Testis (tissue), 3 donors: ENCODE measurements around the gene DDHD1. TPM values are rescaled to one million over a fixed set of nuclear protein-coding genes. Genes with fewer than 3 reads are reported as not detected.

Experiments used
- polyA plus RNA-seq: library from polyadenylated mRNA; stranded (reverse); fragments of 350-450 nt; fragmentation: Illumina TruSeq; extraction: RNeasy Lipid Tissue Mini Kit (QIAGEN cat#74804); gene quantifications from one replicate; pipeline ENCODE4 v1.2.3, GENCODE V29; 2014; ENCODE audit warnings: low read depth, low replicate concordance; ENCODE audit not compliant: insufficient read depth
- small RNA-seq, 2 donors: library from RNA; depleted of rRNA; stranded (forward); fragments of <200 nt; gene quantifications; one replicate each; pipeline ENCODE3, GENCODE V24; 2016
- total RNA-seq, 2 donors: library from RNA; depleted of rRNA; stranded (reverse); fragments of >200 nt; gene quantifications; one replicate each; pipeline ENCODE4 v1.2.3, GENCODE V29; 2016

DDHD1 gene
- total and polyA plus RNA-seq, 3 donors from 2014 or later: 41.6 to 76.2 (median 72.7) TPM

Small RNAs within 50 kb of the gene (small RNA-seq; reads per million reads assigned to genes)
- 0 reads per million in 2 donors for gene AL352979.1

Other genes with a start within 250 kb of the DDHD1 start
- 10 to 100 TPM; 36.8 to 45.7 TPM for gene FERMT2, start 202.3 kb downstream of the DDHD1 start, total RNA-seq
- gene FERMT2, start 202.3 kb downstream of the DDHD1 start, polyA plus RNA-seq: 37.6 TPM